Keratinocyte (primary cell): ENCODE measurements around the gene PMEPA1.

Experiments used
- EZH2 ChIP-seq: IDR thresholded peaks from one replicate; pipeline ENCODE4 v1.6.1; 2012; ENCODE audit warnings: inconsistent platforms, mild to moderate bottlenecking, low read length, moderate library complexity
- TF ChIP-seq, protein P1 (sequence below), 3 experiments: IDR thresholded peaks in 1 of 3; conservative IDR thresholded peaks in 1 of 3; optimal IDR thresholded peaks in 1 of 3; 2 replicates in 2 of 3; 3 replicates in 1 of 3; pipeline versions ENCODE3 to v1.5.1; 2011; ENCODE audit warnings: low read length in 3 of 3, mild to moderate bottlenecking in 3 of 3, moderate library complexity in 2 of 3, control low read depth in 1 of 3, inconsistent platforms in 1 of 3; ENCODE audit not compliant: insufficient read depth in 2 of 3; ENCODE audit errors: extremely low read depth in 1 of 3

DNA sequence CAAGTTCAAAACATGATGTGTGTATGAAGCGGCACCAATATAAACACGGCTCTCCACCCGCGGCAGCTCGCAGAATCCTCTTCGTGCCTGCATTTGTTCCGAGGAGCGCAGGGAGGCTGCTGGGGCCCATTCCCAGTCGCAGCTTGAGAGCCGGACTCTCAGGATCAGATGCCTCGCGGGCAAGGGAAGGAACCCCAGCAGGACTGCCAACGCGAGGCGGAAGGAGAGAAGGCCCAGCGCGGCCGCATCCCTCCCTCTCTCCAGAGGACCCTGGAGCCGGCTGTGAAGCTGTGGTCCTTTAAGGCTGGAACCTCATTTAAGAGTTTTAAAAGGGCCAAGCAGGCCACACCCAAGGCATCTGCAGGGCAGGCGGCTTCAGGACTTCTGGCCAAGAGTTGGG lies 45.3 kb downstream of the PMEPA1 start:
- TF ChIP-seq, protein P1, sequence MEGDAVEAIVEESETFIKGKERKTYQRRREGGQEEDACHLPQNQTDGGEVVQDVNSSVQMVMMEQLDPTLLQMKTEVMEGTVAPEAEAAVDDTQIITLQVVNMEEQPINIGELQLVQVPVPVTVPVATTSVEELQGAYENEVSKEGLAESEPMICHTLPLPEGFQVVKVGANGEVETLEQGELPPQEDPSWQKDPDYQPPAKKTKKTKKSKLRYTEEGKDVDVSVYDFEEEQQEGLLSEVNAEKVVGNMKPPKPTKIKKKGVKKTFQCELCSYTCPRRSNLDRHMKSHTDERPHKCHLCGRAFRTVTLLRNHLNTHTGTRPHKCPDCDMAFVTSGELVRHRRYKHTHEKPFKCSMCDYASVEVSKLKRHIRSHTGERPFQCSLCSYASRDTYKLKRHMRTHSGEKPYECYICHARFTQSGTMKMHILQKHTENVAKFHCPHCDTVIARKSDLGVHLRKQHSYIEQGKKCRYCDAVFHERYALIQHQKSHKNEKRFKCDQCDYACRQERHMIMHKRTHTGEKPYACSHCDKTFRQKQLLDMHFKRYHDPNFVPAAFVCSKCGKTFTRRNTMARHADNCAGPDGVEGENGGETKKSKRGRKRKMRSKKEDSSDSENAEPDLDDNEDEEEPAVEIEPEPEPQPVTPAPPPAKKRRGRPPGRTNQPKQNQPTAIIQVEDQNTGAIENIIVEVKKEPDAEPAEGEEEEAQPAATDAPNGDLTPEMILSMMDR (optimal IDR thresholded peaks at IDR 0.05 in 1 of 3, IDR thresholded peaks at IDR 0.05 in 1 of 3, conservative IDR thresholded peaks at IDR 0.05 in 1 of 3; ENCODE audit: extremely low read depth in 1 of 3, insufficient read depth in 2 of 3, low read length in 3 of 3): no peak
- TF ChIP-seq EZH2: no peak
